Measurements from ENCODE around the gene RPS6KA4. TPM values are rescaled to one million over a fixed set of nuclear protein-coding genes. Genes with fewer than 3 reads are reported as not detected.

RPS6KA4 gene
- polyA plus RNA-seq, 1 of the 3 experiments (the other 2 are of a cell fraction) = 43.4 TPM

GRCh38 chr11:64395545-64396078, 36.6 kb downstream of the RPS6KA4 start:
- WGBS (ENCODE audit: low lambda C conversion rate) = 64% methylated on average over 5 of the region's 13 CpGs
- H3K9ac ChIP-seq = no peak overlapping the region
- ChIA-PET CTCF (interaction anchor here (1.0 kb wide), 1 partner anchor 18 kb away, joined by 3 read pairs; no protein-coding TSS in a partner anchor), POLR2A (no interaction called here)
- no peak overlapping the region for H3K4me3 ChIP-seq (ENCODE audit: low read depth in 2 of 2, low read length in 1 of 2)
- H3K36me3 ChIP-seq (replicated peaks in 1 of 2; ENCODE audit: control insufficient read depth in 1 of 2, insufficient read depth in 2 of 2, low read length in 1 of 2) = no peaks in the 10 kb centered on the region
- H3K27me3 ChIP-seq (ENCODE audit: insufficient read depth) = peaks cover 14% of the 10 kb centered on the region
- H3K27ac ChIP-seq (ENCODE audit: low read depth in 2 of 2, low read length in 1 of 2) = no peak overlapping the region
- H3K4me2 ChIP-seq = no peak overlapping the region
- DNase-seq = no peak
- H3K4me1 ChIP-seq (ENCODE audit: control insufficient read depth in 1 of 2, insufficient read depth in 2 of 2, low read depth in 1 of 2, low read length in 1 of 2) = no peaks in the 10 kb centered on the region
- no peaks in the 10 kb centered on the region for H3K9me2 ChIP-seq
- no peaks in the 10 kb centered on the region for H4K20me1 ChIP-seq (ENCODE audit: insufficient read depth)
- H3K79me2 ChIP-seq (ENCODE audit: insufficient read depth) = no peaks in the 10 kb centered on the region
- no peaks in the 10 kb centered on the region for H3K9me3 ChIP-seq
- H2AFZ ChIP-seq (ENCODE audit: low read depth) = no peak overlapping the region
- no peaks in the 10 kb centered on the region for H3F3A ChIP-seq (replicated peaks; ENCODE audit: insufficient read depth)
- TF ChIP-seq EP300 (IDR thresholded peaks at IDR 0.05; ENCODE audit: borderline replicate concordance in 1 of 2, low read depth in 1 of 2, low read length in 1 of 2) = no peak

GRCh38 chr11:64396079-64396591, 37.2 kb downstream of the RPS6KA4 start:
- Histone ChIP-seq H4K20me1 (ENCODE audit: insufficient read depth) (no peaks in the 10 kb centered on the region), H3K27ac (ENCODE audit: low read depth in 2 of 2, low read length in 1 of 2) (no peak overlapping the region), H3K4me1 (ENCODE audit: control insufficient read depth in 1 of 2, insufficient read depth in 2 of 2, low read depth in 1 of 2, low read length in 1 of 2) (no peaks in the 10 kb centered on the region), H3K27me3 (ENCODE audit: insufficient read depth) (peaks cover 14% of the 10 kb centered on the region), H3K4me2 (no peak overlapping the region), H3K9me3 (no peaks in the 10 kb centered on the region), H2AFZ (ENCODE audit: low read depth) (no peak overlapping the region), H3F3A (replicated peaks; ENCODE audit: insufficient read depth) (no peaks in the 10 kb centered on the region), H3K79me2 (ENCODE audit: insufficient read depth) (no peaks in the 10 kb centered on the region), H3K36me3 (replicated peaks in 1 of 2; ENCODE audit: control insufficient read depth in 1 of 2, insufficient read depth in 2 of 2, low read length in 1 of 2) (no peaks in the 10 kb centered on the region), H3K9ac (no peak overlapping the region), H3K9me2 (no peaks in the 10 kb centered on the region), H3K4me3 (ENCODE audit: low read depth in 2 of 2, low read length in 1 of 2) (no peak overlapping the region)
- ChIA-PET CTCF (interaction anchor here (0.7 to 1.0 kb wide), 2 partner anchors 18 to 254 kb away, joined by 3 read pairs; no protein-coding TSS in a partner anchor), POLR2A (no interaction called here)
- DNase-seq = no peak
- WGBS (ENCODE audit: low lambda C conversion rate) = 76% methylated on average over 7 of the region's 15 CpGs
- no peak for TF ChIP-seq USF1 (IDR thresholded peaks at IDR 0.05; ENCODE audit: borderline replicate concordance, low read depth)
- TF ChIP-seq FOXM1 (IDR thresholded peaks at IDR 0.05; ENCODE audit: low read depth) = no peak
- no peak for TF ChIP-seq EP300 (IDR thresholded peaks at IDR 0.05; ENCODE audit: borderline replicate concordance in 1 of 2, low read depth in 1 of 2, low read length in 1 of 2)
- TF ChIP-seq IRF3 (IDR thresholded peaks at IDR 0.05; ENCODE audit: low read depth, low read length) = no peak
- TF ChIP-seq MEF2A (IDR thresholded peaks at IDR 0.05; ENCODE audit: borderline replicate concordance, low read depth) = no peak
- no peak for TF ChIP-seq RCOR1 (IDR thresholded peaks at IDR 0.05; ENCODE audit: low read length)
- TF ChIP-seq NRF1 (IDR thresholded peaks at IDR 0.05; ENCODE audit: low read depth, low read length) = no peak
- TF ChIP-seq TAF1 (IDR thresholded peaks at IDR 0.05; ENCODE audit: borderline replicate concordance, low read depth, low read length) = no peak
- TF ChIP-seq SMC3 (IDR thresholded peaks at IDR 0.05; ENCODE audit: low read depth, low read length) = no peak
- TF ChIP-seq FOSL2 (IDR thresholded peaks at IDR 0.05; ENCODE audit: borderline replicate concordance, low read depth) = no peak
- TF ChIP-seq POLR2AphosphoS5 (IDR thresholded peaks at IDR 0.05; ENCODE audit: low read depth, low read length) = no peak
- no peak for TF ChIP-seq SIN3A (IDR thresholded peaks at IDR 0.05; ENCODE audit: borderline replicate concordance, low read depth, low read length)
- TF ChIP-seq RFX5 (IDR thresholded peaks at IDR 0.05; ENCODE audit: low read length) = no peak

All from SK-N-SH (cell line).